Measurements from ENCODE around the gene MPG. TPM values are rescaled to one million over a fixed set of nuclear protein-coding genes. Genes with fewer than 3 reads are reported as not detected.

MPG gene
- total RNA-seq, 1 experiment from 2014 or later, result 32.6 TPM

DNA sequence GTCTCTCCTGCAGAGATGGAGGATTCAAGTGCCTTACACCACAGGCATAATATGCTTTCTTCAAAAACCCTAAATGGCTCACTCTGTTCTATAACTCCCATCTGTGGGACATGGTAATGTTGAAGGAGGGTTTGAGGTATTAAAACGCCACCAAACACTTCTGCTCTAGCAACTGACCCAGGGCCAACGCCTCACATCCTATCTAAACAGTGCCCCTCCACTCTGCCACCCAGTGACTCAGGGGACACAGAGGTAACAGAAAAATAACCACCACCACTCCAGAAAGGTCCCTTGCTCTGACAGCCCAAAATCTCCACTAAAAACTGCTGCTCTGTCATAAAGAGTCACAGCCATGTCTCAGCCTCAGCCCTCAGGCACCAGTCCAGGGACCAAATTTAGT, 42.7 kb downstream of the MPG start:
- H3K9me3 ChIP-seq (ENCODE audit: control insufficient read depth in 1 of 2, insufficient read depth in 1 of 2, low read depth in 1 of 2, low read length in 2 of 2), result no peaks in the 10 kb centered on the region
- no peak for TF ChIP-seq ZNF274 (IDR thresholded peaks at IDR 0.05; ENCODE audit: low read depth, low read length)
- no peak for TF ChIP-seq YY1 (IDR thresholded peaks at IDR 0.05; ENCODE audit: extremely low read depth, insufficient replicate concordance, low read depth, low read length)
- TF ChIP-seq, protein P1, sequence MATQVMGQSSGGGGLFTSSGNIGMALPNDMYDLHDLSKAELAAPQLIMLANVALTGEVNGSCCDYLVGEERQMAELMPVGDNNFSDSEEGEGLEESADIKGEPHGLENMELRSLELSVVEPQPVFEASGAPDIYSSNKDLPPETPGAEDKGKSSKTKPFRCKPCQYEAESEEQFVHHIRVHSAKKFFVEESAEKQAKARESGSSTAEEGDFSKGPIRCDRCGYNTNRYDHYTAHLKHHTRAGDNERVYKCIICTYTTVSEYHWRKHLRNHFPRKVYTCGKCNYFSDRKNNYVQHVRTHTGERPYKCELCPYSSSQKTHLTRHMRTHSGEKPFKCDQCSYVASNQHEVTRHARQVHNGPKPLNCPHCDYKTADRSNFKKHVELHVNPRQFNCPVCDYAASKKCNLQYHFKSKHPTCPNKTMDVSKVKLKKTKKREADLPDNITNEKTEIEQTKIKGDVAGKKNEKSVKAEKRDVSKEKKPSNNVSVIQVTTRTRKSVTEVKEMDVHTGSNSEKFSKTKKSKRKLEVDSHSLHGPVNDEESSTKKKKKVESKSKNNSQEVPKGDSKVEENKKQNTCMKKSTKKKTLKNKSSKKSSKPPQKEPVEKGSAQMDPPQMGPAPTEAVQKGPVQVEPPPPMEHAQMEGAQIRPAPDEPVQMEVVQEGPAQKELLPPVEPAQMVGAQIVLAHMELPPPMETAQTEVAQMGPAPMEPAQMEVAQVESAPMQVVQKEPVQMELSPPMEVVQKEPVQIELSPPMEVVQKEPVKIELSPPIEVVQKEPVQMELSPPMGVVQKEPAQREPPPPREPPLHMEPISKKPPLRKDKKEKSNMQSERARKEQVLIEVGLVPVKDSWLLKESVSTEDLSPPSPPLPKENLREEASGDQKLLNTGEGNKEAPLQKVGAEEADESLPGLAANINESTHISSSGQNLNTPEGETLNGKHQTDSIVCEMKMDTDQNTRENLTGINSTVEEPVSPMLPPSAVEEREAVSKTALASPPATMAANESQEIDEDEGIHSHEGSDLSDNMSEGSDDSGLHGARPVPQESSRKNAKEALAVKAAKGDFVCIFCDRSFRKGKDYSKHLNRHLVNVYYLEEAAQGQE (IDR thresholded peaks at IDR 0.05; ENCODE audit: low read depth), result no peak
- no peak for TF ChIP-seq EGR1 (IDR thresholded peaks at IDR 0.05; ENCODE audit: low read depth)
- TF ChIP-seq, protein P2, sequence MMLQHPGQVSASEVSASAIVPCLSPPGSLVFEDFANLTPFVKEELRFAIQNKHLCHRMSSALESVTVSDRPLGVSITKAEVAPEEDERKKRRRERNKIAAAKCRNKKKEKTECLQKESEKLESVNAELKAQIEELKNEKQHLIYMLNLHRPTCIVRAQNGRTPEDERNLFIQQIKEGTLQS (IDR thresholded peaks at IDR 0.05), result no peak
- RAD21 ChIA-PET (ENCODE audit: low non-redundant PET in 1 of 2, low total read pairs in 2 of 2, uncharacterized antibody in 2 of 2, unreplicated experiment in 2 of 2), result no interaction called here
- no peak overlapping the region for H3K9ac ChIP-seq (ENCODE audit: low read length)
- no peaks in the 10 kb centered on the region for H4K20me1 ChIP-seq (ENCODE audit: insufficient read depth)
- H3K9me2 ChIP-seq (ENCODE audit: insufficient read depth), result no peaks in the 10 kb centered on the region
- BruUV-seq (replicated peaks), result no TSS peak
- peaks cover 3% of the 10 kb centered on the region; the same call in 1 of the 2 replicates for H3K79me2 ChIP-seq (ENCODE audit: insufficient read depth, low read length)
- CTCF ChIA-PET, result no interaction called here
- 0 out of 4 replicates have a peak, but pooled peaks cover 0 to 6% of the 10 kb centered on the region in 2 experiments for H3K36me3 ChIP-seq (ENCODE audit: control insufficient read depth in 1 of 2, insufficient read depth in 2 of 2, low read length in 2 of 2)
- H3K27me3 ChIP-seq (ENCODE audit: insufficient read depth, low read length), result no peaks in the 10 kb centered on the region
- peaks cover 7 to 9% of the 10 kb centered on the region in 2 experiments; a peak in 3 of 4 replicates for H3K4me1 ChIP-seq (ENCODE audit: control insufficient read depth in 1 of 2, insufficient read depth in 2 of 2, low read length in 2 of 2)
- no peak overlapping the region for H3K4me3 ChIP-seq (replicated peaks in 1 of 2; ENCODE audit: low read depth in 1 of 2, low read length in 2 of 2)
- H2AFZ ChIP-seq (ENCODE audit: low read depth, low read length, poor library complexity, severe bottlenecking), result no peak overlapping the region
- no peak overlapping the region for H3K27ac ChIP-seq (ENCODE audit: low read depth, low read length)
- POLR2A ChIA-PET, result no interaction called here
- intact Hi-C loops (cut with micrococcal nuclease), result no loop called here
- no peak for ATAC-seq
- H3K4me2 ChIP-seq (ENCODE audit: low read length), result no peak overlapping the region
- DNase-seq (ENCODE audit: low read depth, low spot score), result no peak

DNA sequence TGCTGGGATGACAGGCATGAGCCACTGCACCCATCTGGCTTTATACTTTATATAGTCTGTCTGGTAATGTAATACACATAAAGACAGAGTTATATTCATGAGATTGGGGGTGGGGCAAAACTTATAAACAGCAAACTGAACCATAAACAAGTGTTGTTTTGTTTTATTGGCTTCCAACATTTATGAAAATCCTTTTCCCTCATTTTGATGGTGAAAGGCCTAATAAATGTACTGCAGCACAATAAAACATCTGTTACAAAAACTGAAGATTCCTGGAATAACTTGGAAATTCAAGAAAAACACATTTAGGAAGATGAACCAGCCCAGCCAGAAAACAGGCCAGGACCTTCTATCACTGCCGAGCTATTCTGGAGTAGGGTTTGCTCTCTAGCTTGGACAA, 44.3 kb downstream of the MPG start:
- Histone ChIP-seq H3K9me2 (ENCODE audit: insufficient read depth) (no peaks in the 10 kb centered on the region), H3K9ac (ENCODE audit: low read length) (no peak overlapping the region), H3K9me3 (ENCODE audit: control insufficient read depth in 1 of 2, insufficient read depth in 1 of 2, low read depth in 1 of 2, low read length in 2 of 2) (no peaks in the 10 kb centered on the region), H3K4me3 (replicated peaks in 1 of 2; ENCODE audit: low read depth in 1 of 2, low read length in 2 of 2) (no peak overlapping the region), H3K36me3 (ENCODE audit: control insufficient read depth in 1 of 2, insufficient read depth in 2 of 2, low read length in 2 of 2) (no peaks in the 10 kb centered on the region), H2AFZ (ENCODE audit: low read depth, low read length, poor library complexity, severe bottlenecking) (no peak overlapping the region), H3K27me3 (ENCODE audit: insufficient read depth, low read length) (no peaks in the 10 kb centered on the region), H3K4me2 (ENCODE audit: low read length) (no peak overlapping the region), H3K4me1 (ENCODE audit: control insufficient read depth in 1 of 2, insufficient read depth in 2 of 2, low read length in 2 of 2) (peaks cover 7 to 9% of the 10 kb centered on the region in 2 experiments; a peak in 3 of 4 replicates), H3K79me2 (ENCODE audit: insufficient read depth, low read length) (peaks cover 3% of the 10 kb centered on the region; the same call in 1 of the 2 replicates), H3K27ac (ENCODE audit: low read depth, low read length) (no peak overlapping the region), H4K20me1 (ENCODE audit: insufficient read depth) (no peaks in the 10 kb centered on the region)
- intact Hi-C loops (cut with micrococcal nuclease), result no loop called here
- DNase-seq (ENCODE audit: low read depth, low spot score) (no peak), ATAC-seq (no peak)
- RAD21 ChIA-PET (ENCODE audit: low non-redundant PET in 1 of 2, low total read pairs in 2 of 2, uncharacterized antibody in 2 of 2, unreplicated experiment in 2 of 2), result no interaction called here
- POLR2A ChIA-PET, result no interaction called here
- BruUV-seq (replicated peaks), result no TSS peak
- CTCF ChIA-PET, result no interaction called here
- TF ChIP-seq, protein P1 (IDR thresholded peaks at IDR 0.05; ENCODE audit: low read depth), result no peak
- TF ChIP-seq, protein P3, sequence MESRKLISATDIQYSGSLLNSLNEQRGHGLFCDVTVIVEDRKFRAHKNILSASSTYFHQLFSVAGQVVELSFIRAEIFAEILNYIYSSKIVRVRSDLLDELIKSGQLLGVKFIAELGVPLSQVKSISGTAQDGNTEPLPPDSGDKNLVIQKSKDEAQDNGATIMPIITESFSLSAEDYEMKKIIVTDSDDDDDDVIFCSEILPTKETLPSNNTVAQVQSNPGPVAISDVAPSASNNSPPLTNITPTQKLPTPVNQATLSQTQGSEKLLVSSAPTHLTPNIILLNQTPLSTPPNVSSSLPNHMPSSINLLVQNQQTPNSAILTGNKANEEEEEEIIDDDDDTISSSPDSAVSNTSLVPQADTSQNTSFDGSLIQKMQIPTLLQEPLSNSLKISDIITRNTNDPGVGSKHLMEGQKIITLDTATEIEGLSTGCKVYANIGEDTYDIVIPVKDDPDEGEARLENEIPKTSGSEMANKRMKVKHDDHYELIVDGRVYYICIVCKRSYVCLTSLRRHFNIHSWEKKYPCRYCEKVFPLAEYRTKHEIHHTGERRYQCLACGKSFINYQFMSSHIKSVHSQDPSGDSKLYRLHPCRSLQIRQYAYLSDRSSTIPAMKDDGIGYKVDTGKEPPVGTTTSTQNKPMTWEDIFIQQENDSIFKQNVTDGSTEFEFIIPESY (IDR thresholded peaks at IDR 0.05; ENCODE audit: extremely low read depth, insufficient replicate concordance, low read length), result no peak
- no peak for TF ChIP-seq EZH2 (IDR thresholded peaks at IDR 0.05)
- TF ChIP-seq, protein P4, sequence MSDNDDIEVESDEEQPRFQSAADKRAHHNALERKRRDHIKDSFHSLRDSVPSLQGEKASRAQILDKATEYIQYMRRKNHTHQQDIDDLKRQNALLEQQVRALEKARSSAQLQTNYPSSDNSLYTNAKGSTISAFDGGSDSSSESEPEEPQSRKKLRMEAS (IDR thresholded peaks at IDR 0.05), result no peak
- TF ChIP-seq POLR2AphosphoS5 (IDR thresholded peaks at IDR 0.05; ENCODE audit: low read depth, low read length), result no peak
